Measurements from ENCODE around the gene TMEM266.
A peak's percentile ranks its signal among the peaks of the same experiment; 100 is the strongest.

TMEM266 gene

GRCh38 chr15:76162784-76163456 is 103.1 kb downstream of the TMEM266 start:
- DNase-seq (ENCODE audit: low read depth in 3 of 3), result no peak

GRCh38 chr15:76163457-76164295 is 103.9 kb downstream of the TMEM266 start:
- DNase-seq (ENCODE audit: low read depth in 3 of 3), result no peak

GRCh38 chr15:76164602-76165001 is 104.8 kb downstream of the TMEM266 start:
- no peak for DNase-seq (ENCODE audit: low read depth in 3 of 3)

GRCh38 chr15:76165951-76166350 is 106.2 kb downstream of the TMEM266 start:
- DNase-seq (ENCODE audit: low read depth in 3 of 3), result no peak

GRCh38 chr15:76168237-76168984 is 108.6 kb downstream of the TMEM266 start:
- no peak for DNase-seq (ENCODE audit: low read depth in 3 of 3)

GRCh38 chr15:76169018-76169417 is 109.2 kb downstream of the TMEM266 start:
- no peak for DNase-seq (ENCODE audit: low read depth in 3 of 3)

- DNase-seq (ENCODE audit: low read depth in 3 of 3), result no peak
These were observed 110.4 kb downstream of the TMEM266 start for GRCh38 chr15:76169911-76170800.

GRCh38 chr15:76172782-76173181 is 113.0 kb downstream of the TMEM266 start:
- no peak for DNase-seq (ENCODE audit: low read depth in 3 of 3)

- DNase-seq (ENCODE audit: low read depth in 3 of 3), result no peak
These were observed 113.6 kb downstream of the TMEM266 start for GRCh38 chr15:76173317-76173834.

- DNase-seq (ENCODE audit: low read depth in 3 of 3), result no peak
These were observed 114.9 kb downstream of the TMEM266 start for GRCh38 chr15:76174654-76175053.

- DNase-seq (ENCODE audit: low read depth in 3 of 3), result no peak
These were observed 115.7 kb downstream of the TMEM266 start for GRCh38 chr15:76175442-76175841.

- DNase-seq (ENCODE audit: low read depth in 3 of 3), result no peak
These were observed 116.3 kb downstream of the TMEM266 start for GRCh38 chr15:76176059-76176458.

GRCh38 chr15:76176487-76177085 is 116.8 kb downstream of the TMEM266 start:
- DNase-seq (ENCODE audit: low read depth in 3 of 3), result no peak

GRCh38 chr15:76177491-76178040 is 117.8 kb downstream of the TMEM266 start:
- no peak for DNase-seq (ENCODE audit: low read depth in 3 of 3)

GRCh38 chr15:76178296-76179000 is 118.7 kb downstream of the TMEM266 start:
- DNase-seq (ENCODE audit: low read depth in 3 of 3), result no peak

- DNase-seq (ENCODE audit: low read depth in 3 of 3), result no peak
These were observed 119.2 kb downstream of the TMEM266 start for GRCh38 chr15:76179023-76179422.

GRCh38 chr15:76180321-76180720 is 120.5 kb downstream of the TMEM266 start:
- DNase-seq (ENCODE audit: low read depth in 3 of 3), result no peak

GRCh38 chr15:76181705-76182107 is 121.9 kb downstream of the TMEM266 start:
- peak in 1 of 3 experiments; percentile 3 for DNase-seq (ENCODE audit: low read depth in 3 of 3)

GRCh38 chr15:76183930-76184649 is 124.3 kb downstream of the TMEM266 start:
- no peak for DNase-seq (ENCODE audit: low read depth in 3 of 3)

Data from stimulated activated CD4-positive, alpha-beta T cell treated with anti-CD3 and anti-CD28 coated beads, TNF-alpha, amount 100 ng/mL, for 4 hours (primary cell).